Sciatic nerve (tissue), 1 donor: Measurements from ENCODE around the gene BTBD9. TPM values are rescaled to one million over a fixed set of nuclear protein-coding genes. Genes with fewer than 3 reads are reported as not detected.

Source experiments
- total RNA-seq: library from RNA; stranded (reverse); fragmentation: NEBNext Ultra II Directional; extraction: Animal tissue kit (Norgen Biotek cat#: 25700); gene quantifications from one replicate; pipeline ENCODE4 v1.2.1, GENCODE V29; 2021
- donor health status: DM: no; HTN: no; CAD: no.

Gene BTBD9
- total RNA-seq, 1 donor from 2014 or later, result 22.4 TPM

Other genes with a start within 250 kb of the BTBD9 start
- gene GLO1, start 63.2 kb upstream of the BTBD9 start, total RNA-seq, result 60.3 TPM
- gene DNAH8, start 75.4 kb upstream of the BTBD9 start, total RNA-seq, result 0.13 TPM